ENCODE data around the gene SMARCAL1.

The SMARCAL1 gene

GRCh38 chr2:216392945-216393840, 19.1 kb upstream of the SMARCAL1 start:
- DNase-seq = no peak

- no peak for DNase-seq
Measured at GRCh38 chr2:216394881-216395280, 17.4 kb upstream of the SMARCAL1 start.

GRCh38 chr2:216399621-216400020, 12.7 kb upstream of the SMARCAL1 start:
- DNase-seq = no peak

- DNase-seq = no peak
Measured at GRCh38 chr2:216402751-216403150, 9.5 kb upstream of the SMARCAL1 start.

GRCh38 chr2:216404010-216404618, 8.2 kb upstream of the SMARCAL1 start:
- DNase-seq = peak; percentile 52

GRCh38 chr2:216405588-216405987, 6.7 kb upstream of the SMARCAL1 start:
- DNase-seq = no peak

GRCh38 chr2:216406826-216407225, 5.5 kb upstream of the SMARCAL1 start:
- no peak for DNase-seq

GRCh38 chr2:216408426-216409290, 3.6 kb upstream of the SMARCAL1 start:
- peak; percentile 5 for DNase-seq

GRCh38 chr2:216410550-216410949, 1.7 kb upstream of the SMARCAL1 start:
- DNase-seq = no peak

GRCh38 chr2:216413882-216414281, 1.6 kb downstream of the SMARCAL1 start:
- DNase-seq = no peak

- no peak for DNase-seq
Measured at GRCh38 chr2:216414772-216415319, 2.6 kb downstream of the SMARCAL1 start.

GRCh38 chr2:216415541-216415940, 3.3 kb downstream of the SMARCAL1 start:
- DNase-seq = no peak

- DNase-seq = no peak
Measured at GRCh38 chr2:216416571-216417307, 4.5 kb downstream of the SMARCAL1 start.

- DNase-seq = no peak
Measured at GRCh38 chr2:216418981-216419380, 6.7 kb downstream of the SMARCAL1 start.

GRCh38 chr2:216420367-216421101, 8.2 kb downstream of the SMARCAL1 start:
- no peak for DNase-seq

GRCh38 chr2:216423071-216423470, 10.8 kb downstream of the SMARCAL1 start:
- no peak for DNase-seq

- DNase-seq = no peak
Measured at GRCh38 chr2:216424274-216424673, 12.0 kb downstream of the SMARCAL1 start.

GRCh38 chr2:216425008-216425787, 12.9 kb downstream of the SMARCAL1 start:
- no peak for DNase-seq

GRCh38 chr2:216426166-216426777, 14.0 kb downstream of the SMARCAL1 start:
- no peak for DNase-seq

- DNase-seq = no peak
Measured at GRCh38 chr2:216426938-216427337, 14.7 kb downstream of the SMARCAL1 start.

Data from DMS53 (cell line).